Anterior cingulate cortex (tissue), 58 donors: ENCODE measurements around the gene ADGRV1.

Experiments used
- DNase-seq, 58 donors: peaks; one replicate each; lab custom pipeline; 2025; lab: John Stamatoyannopoulos, UW

The ADGRV1 gene

DNA sequence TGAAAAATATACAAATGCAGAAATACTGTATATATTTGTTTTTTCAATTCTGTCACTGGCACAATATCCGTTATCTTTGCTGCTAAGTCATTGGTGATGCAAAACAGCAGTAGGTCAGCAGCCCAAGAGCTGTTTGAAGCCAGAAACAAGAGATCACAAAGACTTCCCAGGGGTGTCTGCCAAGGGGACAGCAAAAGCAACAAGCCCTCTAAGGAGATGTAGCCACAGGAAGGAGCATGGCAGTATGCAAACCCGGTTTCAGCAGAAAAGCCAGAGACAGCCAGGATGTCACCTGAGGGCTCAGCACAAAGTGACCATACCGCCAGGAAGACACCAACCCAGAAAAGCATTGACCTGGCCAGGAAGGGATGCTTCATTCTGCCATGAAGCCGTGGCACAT is 583.0 kb downstream of the ADGRV1 start:
- DNase-seq: no peak

DNA sequence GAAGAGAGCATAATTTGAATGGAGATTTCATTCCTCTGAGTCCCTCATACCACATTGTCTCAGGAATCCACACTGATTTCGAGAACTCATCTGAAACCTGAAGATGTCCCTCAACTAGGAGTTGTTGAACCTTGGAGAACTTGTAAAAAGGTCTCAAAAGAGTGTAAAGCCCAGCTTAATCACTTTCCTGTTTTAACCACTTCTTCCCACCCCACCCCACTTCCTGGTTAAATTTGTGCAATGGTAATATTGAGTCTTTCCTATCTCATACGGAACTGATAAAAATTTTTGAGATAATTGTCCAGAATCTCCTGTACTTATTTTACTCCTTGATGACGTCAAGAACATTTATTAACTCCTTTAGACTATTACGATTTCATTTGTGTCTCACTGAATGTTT is 583.8 kb downstream of the ADGRV1 start:
- no peak for DNase-seq

DNA sequence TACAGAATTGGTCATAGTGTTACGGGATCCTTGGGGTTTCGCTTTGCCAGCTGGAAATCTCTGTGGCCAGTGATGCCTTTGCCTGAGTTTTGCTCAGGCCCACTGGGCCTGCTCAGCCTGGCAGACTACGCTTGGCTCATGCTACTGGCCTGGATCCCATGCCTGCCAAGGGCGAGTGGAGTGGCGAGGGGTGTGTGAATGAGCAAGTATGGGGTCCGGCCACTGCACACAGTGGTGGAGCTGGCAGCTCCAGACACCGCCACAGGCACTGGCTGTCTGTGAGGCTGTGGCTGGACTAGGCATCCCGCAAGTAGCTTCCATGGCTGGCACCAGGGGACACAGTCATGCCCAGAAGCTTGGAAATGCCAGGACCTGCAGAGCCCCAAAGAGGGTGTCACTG is 584.2 kb downstream of the ADGRV1 start:
- peak in 44 of 58 donors; percentile 8 to 81 (median 47) for DNase-seq

DNA sequence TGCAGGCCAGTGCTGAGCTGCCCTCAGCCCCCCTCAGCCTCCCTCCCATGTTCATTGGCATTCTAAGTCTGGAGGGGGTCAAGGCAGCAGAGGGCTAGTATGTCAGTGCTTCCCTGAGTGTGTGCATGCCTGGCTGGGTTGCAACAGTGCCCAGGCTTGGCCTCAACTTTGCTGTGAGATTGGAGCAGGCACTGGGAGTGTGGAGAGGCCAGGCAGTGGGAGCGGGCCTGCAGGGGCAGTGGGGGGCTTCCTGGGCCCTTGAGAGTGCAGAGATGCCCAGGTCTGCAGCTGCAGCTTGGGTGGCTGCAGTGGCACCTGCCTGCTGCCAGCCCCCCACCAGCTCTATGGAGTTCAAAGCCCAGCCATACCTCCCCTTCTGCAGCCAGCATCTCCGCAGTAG is 585.2 kb downstream of the ADGRV1 start:
- no peak for DNase-seq

DNA sequence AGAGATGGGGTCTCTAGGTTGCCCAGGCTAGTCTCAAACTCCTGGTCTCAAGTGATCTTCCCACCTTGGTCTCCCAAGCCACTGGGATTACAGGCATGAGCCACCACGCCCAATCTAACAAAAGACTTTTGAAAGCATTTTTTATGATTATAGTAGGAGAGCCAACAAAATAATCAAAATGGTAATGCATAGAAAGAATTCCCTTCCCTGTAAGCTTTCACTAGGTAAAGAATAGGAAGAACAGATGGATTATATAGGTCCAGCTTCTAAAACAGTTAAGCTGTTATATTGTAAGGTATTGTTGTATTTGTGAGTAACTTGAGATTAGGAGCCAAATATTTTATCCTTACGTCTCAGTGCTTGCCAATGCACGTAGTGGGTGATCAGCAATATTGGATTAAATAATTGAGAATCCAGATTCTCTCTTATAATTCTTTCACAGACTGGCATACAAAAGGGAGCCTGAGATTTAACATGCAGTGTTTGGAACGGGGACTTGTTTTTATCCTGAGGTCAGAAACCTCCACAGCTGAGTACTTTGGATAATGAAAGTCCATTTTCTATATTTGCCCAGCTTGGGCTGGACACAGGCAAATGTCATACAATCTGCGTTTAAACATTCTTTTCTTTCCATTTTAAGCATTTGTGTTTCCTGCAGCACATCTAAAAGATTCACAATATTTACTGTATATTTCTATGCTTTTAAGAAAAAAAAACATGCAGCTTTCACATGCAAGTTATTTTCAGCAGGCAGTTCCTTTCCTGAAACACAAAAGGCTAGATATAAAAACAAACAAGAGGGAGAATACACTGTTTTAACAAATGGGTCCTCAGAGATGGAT is 586.1 kb downstream of the ADGRV1 start:
- no peak for DNase-seq

DNA sequence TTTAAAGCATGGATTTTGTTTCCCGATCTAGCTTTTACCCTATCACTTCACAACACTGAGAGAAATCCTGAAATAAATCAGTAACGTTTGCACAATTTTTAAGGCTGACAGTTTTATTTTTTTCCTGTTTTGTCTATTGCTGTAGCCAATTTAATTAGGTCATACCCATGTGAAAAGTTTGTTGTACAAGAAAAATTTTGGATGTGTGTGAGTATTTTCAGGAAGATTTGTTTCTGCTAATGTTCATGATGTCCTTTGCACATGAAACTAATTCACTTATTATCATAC is 586.7 kb downstream of the ADGRV1 start:
- DNase-seq: no peak

DNA sequence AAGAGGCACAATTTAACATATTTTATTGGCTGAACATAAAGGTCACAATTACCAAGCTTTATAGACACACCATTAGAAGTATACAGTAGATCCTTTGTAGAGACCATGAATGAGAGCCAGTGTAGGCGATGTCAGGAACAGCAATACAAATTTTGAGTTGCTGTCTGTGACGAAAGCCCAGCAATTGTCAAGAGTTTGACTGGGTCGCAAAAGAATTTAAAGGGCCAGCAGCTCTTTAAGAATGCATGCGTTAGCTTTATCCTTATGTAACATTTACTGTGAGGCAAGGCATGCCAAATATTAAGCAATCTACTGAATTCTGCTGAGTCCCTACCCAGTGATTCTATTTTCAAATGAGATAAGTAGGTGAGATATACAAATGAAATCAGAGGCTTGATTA is 587.6 kb downstream of the ADGRV1 start:
- DNase-seq: no peak

DNA sequence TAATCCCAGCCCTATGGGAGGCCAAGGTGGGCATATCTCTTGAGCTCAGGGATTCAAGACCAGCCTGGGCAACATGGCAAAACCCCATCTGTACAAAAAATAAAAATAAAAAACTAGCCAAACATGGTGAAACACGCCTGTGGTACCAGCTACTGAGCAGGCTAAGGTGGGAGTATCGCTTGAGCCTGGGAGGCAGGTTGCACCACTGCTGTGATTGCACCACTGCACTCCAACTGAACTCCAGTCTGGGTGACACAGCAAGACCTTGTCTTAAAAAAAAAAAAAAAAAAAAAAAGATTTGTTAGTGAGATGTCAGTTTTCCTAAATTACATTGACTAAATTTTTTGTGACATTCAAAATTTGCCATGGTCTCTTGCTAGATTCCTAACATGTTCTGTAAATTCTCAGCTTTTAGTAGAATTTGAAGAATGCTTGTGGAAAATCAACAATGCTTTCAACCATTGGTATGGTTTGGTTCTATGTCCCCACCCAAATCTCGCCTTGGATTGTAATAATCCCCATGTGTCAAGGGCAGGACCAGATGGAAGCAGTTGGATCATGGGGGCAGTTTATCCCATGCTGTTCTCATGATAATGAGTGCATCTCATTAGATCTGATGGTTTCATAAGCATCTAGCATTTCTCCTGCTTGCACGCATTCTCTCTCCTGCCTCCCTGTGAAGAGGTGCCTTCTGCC is 588.5 kb downstream of the ADGRV1 start:
- DNase-seq: no peak

DNA sequence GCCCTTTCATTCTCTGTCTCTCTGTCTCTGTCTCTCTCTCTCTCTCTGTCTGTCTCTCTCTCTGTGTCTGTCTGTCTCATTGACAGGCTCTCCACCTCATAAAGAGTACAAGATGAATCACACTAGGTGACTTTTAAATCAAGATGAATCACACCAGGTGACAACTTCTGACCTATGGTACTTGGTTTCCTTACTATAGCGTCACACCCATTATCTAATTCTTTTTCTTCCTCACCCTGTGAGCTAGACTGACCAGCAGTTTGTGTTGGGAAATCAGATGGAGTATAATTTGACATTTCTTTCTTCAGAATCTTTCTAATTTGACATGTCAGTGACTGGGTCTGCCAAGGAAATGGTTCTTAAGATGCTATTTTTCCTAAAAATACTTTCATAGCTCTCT is 591.6 kb downstream of the ADGRV1 start:
- DNase-seq: no peak

DNA sequence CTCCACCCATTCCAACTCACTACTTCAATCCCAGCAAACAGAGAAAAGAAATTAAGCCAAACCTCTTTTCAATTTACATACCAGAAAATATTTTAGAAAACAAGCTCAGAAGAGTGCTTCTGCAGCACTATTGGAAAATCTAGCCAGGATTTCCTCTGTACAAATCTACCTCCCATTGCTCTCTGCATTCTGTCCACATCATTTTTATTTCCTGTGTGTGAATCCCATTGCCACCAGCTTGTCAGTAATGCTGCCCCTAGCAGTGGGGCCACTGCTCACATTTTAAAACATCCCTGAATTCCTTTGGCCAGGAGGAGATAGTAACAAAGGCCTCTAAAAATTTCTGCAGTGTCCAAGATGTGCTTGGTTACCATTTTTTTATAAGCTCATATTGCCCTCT is 592.0 kb downstream of the ADGRV1 start:
- DNase-seq: no peak

DNA sequence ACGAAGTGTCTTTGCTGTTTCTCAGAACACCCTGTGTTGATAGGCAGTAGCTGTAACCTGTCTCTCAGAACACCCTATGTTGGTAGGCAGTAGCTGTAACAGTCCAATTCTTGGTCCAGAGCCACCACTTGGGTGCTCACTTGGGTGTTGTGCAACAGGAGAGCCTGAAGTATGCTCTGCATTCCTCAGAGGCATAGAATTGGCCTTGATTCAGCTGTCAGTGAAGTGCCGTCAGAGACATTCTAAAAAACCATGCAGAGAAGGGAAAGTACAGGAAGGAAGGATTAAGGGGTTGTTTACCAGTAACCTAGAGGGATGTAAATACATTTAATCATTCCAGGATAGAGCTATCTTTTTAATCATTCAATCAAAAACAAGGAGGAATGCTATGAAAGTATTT is 593.4 kb downstream of the ADGRV1 start:
- DNase-seq: no peak

DNA sequence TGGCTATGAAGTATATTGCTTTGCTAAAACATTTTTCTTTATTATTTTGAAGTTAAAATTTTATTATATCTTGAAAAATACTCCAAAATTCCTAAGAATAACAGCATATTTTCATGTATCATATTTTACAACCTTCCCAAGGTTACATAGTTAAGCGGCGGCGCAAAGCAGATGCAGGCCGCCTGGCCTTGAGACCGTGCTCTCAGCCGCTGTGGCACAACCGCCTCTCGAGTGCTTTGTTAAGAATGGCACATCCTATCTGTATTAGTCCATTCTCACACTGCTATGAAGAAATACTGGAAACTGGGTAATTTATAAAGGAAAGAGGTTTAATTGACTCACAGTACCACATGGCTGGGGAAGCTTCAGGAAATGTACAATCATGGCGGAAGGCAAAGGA is 595.7 kb downstream of the ADGRV1 start:
- no peak for DNase-seq

DNA sequence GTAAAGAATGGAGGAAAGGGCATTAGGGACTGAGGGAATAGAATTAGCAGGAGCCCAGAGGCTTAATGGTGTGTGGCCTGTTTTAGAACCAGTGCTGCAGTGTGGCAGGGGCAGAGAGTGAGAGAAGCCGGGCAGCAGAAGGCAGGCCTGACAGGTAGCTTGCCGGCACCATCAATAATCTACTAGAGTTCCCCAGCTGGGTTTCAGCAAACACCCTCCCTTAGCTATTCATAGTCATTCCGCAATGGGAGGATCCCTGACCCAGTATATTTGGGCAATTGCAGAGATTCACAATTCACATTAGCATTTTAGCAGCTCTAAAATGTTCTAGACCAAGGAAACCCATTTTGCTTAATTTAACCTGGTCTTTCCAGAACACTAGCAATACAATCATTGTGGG is 596.7 kb downstream of the ADGRV1 start:
- DNase-seq: no peak

DNA sequence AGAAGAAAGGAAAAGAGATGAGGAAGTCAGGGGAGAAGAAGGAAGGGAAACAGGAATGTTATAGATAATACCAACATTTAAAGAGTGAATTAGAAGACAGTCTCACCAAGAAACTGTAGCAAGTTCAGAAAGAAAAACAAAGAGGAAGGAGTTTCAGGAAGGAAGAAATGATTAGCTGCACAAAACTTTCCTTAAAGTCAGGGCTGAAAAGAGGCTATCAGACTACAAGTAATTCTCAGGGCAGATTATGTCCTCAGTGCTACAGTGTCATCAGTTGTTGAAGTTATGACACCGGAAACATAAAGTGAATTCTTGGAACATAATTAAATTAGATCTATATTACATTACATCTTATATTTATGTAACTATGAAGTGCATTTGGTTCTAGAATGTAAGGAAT is 597.6 kb downstream of the ADGRV1 start:
- DNase-seq: no peak

DNA sequence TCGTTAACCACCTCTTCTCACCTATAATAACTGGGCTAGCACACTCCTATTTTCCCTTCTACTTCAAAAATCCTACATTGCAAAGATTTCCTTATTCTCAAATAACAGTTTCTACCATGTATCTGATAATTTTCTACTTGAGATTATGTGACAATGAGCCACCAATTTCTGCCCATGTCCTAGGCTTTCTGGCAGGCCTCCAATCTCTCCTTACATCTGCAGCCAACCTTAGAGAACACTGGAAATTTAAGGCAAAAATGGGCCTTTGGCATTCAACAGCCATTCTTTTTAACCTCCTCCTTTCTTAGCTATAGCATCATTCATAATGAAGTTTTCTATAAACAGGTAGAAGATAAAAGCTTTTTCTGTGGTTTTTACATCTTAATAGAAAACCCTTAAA is 599.4 kb downstream of the ADGRV1 start:
- DNase-seq: no peak

DNA sequence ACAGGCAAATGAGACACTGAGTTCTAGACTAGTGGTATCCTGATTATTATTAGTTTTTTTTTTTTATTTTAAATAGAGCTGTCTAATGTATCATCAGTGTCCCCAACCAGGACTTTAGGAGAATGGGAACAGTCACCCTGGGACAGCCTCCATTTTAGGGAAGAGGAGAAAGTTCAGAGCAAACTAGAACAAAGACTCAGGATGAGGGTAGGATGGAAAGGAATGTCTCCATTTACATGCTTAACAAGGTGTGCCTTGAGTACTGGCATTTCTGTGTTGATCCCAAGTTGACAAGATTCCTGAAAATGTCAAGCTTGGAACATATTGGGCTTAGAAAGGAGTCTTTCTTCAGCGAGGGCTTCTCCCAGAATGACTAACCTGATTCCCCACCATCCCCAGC is 601.0 kb downstream of the ADGRV1 start:
- DNase-seq: no peak

DNA sequence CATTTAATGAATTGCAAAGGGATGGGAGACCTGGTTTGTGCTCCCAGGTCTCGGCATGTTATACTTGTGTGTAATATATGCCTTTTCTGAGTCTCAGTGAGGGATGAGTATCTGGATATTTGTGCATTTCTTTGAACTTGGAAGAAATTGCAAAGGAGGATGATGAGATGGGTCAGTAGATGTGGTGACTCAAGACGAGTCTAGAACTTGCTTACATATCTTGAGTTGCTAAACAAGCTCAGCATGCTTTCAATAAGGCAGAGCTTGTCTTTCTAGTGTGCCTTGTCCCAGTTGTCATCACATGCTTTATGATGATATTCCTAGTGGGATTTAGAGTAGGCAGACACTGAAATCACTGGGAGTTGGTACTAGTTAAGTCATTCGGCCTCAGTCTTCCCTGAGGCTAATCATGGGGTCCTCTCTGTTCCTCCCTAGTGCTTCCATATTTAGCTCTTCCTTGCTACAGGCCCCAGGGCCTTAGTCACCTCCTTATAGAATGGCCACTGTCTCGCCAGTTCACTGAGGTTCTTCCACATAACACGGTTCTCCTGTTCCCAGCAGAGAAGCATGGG is 602.2 kb downstream of the ADGRV1 start:
- no peak for DNase-seq

DNA sequence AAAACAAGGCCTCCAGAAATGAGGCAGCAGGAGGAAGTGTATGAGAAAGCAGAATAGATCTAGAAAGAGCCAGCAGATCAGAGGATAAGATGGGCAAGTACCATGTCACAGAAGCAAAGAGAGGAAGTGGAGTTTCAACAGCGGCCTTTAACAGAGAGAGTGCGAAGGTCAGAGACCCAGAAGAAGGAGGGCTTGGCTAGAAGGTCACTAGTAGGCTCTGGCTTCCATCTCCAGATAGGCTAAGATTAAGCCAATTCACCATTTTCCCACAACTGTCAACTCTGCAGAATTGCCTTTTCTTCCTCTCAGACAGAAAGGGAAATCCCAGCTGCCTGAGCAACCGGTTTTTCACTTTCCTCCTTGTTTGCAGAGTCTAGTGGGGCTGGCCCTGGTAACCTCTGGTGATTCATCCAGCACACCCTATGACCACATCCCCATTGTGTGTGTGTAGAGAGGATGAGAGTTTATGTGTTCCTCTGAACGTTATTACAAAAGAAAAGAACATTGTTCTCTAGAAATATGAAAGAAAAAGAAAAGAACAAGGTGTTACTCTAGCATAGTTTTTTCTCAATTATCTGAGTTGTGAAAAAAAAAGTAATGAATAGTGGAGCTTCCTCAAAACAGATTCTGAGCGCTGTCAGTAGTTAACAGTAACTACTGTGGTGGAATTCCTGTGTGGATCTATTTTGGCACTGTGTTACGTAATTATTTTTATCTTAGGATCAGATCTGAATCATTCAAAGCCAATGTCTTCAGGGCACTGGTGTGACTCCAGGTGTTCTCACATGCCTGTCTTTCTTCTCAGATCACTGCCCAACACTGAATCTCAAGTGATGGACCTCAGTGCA is 604.2 kb downstream of the ADGRV1 start:
- peak in 17 of 58 donors; percentile 1 to 54 (median 15) for DNase-seq

DNA sequence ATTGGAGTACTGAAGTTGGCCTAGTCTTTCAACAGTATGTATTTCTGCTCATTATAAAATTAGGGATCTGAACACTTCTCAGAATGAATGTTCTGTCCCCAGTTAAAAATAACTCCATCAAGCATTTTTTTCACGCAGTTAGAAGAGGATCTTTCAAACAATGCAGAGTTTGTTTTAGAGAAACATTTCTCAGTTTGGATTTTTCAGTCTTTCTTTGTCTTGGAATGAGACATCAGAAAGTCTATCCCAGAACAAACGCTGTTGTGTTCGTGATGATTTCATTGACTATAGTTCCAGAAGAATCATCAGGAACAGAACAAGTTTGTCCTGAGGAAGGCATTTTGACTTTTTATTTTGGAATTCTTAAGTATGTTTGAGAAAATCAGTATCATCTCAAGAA is 605.8 kb downstream of the ADGRV1 start:
- DNase-seq: peak in 1 of 58 donors; percentile 51

DNA sequence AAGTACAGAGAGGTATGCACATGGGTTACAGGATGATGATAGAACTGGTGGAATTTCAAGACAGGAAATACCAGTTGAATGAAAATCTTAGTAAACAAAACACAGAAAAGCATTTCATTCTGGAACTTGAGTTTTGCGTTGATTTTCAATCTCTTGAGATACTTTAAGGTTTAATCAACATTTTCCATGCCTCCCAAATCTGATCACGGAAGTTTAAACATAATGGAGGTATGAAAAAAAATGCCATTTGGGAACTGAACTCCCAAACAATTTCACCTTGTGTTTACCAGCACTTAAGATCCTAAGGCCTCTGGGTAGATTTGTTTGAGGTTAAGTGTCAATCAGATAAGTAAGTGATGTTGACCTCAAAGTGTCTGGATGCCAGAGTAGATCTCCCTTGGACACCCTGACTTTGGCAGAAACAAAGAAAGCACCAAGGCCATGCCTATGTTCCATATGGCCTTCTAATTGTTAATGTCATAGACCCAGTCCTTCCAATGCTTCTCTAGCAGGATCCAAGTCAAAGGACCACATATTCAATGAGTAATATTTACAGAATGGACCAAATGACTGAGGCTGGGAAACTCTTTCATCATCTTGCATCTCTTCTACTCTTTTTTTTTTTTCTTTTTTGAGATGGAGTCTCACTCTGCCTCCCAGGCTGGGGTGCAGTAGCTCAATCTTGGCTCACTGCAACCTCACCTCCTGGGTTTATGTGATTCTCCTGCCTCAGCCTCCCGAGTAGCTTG is 607.6 kb downstream of the ADGRV1 start:
- DNase-seq: no peak
